WTC11 (cell line): ENCODE measurements around the gene GPATCH2L.

Experiments
- ZSCAN18 ChIP-seq: fragments of 250-450 bp; sonication (Bioruptor Pico); IDR thresholded peaks from 2 replicates; pipeline ENCODE4 v2.1.2; 2022; ENCODE audit warnings: mild to moderate bottlenecking, moderate library complexity
- TF ChIP-seq, protein P1 (sequence below): fragments of 200-600 bp; IDR thresholded peaks from 2 replicates; pipeline ENCODE4 v1.8.0; 2022; ENCODE audit warnings: antibody characterized with exemption

DNA sequence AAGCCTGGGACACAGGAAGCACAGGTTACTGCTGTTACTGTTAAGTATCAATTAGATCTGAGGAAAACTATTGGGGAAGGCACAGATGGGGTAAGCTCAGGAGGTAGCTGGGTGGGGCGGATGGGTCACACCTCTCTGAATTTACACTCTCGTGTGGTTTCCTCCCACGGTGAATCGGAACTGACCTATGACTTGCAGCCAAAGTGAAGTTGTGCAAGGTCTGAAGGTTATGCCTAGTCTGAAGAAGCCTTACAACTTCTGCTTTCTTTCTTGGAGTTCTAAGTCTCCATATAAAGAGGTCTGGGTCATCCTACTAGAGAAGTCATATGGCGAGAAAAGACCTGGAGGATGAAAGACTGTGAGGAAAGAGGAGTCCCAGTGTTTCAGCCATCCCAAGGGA lies 25.6 kb upstream of the GPATCH2L start:
- TF ChIP-seq, protein P1, sequence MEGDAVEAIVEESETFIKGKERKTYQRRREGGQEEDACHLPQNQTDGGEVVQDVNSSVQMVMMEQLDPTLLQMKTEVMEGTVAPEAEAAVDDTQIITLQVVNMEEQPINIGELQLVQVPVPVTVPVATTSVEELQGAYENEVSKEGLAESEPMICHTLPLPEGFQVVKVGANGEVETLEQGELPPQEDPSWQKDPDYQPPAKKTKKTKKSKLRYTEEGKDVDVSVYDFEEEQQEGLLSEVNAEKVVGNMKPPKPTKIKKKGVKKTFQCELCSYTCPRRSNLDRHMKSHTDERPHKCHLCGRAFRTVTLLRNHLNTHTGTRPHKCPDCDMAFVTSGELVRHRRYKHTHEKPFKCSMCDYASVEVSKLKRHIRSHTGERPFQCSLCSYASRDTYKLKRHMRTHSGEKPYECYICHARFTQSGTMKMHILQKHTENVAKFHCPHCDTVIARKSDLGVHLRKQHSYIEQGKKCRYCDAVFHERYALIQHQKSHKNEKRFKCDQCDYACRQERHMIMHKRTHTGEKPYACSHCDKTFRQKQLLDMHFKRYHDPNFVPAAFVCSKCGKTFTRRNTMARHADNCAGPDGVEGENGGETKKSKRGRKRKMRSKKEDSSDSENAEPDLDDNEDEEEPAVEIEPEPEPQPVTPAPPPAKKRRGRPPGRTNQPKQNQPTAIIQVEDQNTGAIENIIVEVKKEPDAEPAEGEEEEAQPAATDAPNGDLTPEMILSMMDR, result no peak
- TF ChIP-seq ZSCAN18 (CRISPR knock-in tag), result no peak
